ENCODE measurements around the gene CYB561D2.

DNA sequence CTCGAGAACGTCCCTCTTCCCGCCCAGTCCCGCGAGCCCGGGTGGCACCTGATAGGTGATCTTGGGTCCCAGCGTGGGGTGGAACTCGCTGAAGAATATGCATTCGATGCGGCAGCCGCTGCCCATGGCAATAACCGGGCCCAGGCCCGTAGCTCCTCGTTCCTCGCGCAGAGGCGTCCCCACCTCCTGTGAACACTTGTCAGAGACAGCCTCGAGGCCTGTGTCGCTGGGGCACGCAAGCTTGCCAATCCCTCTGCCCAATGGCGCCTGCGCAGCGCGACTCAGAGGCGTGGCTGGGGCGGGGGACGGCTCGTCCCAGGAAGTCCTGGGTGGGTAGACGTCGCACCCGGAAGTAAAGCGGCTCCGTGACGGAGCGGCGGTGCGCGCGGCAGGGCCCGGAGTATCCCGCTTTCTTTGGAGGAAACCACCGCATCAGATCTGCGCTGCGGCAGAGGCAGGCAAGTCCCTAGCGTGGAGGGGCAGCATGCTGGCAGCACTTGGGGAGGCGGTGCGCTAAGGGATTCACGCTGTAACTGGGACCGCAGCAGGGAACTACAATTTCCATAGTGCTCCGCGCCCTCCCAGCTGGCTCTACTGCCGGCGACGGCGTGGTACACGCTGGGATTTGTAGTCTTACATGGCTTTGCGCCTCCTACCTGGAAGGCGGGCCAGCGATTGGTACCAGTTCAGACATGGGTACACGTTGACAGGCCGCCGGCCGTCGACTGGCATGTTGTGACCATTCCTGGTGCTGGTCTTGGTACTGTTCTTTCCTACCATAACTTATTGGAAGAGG lies at the start of gene CYB561D2, which contains the start of gene NPRL2:
- TF ChIP-seq, protein P1, sequence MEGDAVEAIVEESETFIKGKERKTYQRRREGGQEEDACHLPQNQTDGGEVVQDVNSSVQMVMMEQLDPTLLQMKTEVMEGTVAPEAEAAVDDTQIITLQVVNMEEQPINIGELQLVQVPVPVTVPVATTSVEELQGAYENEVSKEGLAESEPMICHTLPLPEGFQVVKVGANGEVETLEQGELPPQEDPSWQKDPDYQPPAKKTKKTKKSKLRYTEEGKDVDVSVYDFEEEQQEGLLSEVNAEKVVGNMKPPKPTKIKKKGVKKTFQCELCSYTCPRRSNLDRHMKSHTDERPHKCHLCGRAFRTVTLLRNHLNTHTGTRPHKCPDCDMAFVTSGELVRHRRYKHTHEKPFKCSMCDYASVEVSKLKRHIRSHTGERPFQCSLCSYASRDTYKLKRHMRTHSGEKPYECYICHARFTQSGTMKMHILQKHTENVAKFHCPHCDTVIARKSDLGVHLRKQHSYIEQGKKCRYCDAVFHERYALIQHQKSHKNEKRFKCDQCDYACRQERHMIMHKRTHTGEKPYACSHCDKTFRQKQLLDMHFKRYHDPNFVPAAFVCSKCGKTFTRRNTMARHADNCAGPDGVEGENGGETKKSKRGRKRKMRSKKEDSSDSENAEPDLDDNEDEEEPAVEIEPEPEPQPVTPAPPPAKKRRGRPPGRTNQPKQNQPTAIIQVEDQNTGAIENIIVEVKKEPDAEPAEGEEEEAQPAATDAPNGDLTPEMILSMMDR (IDR thresholded peaks at IDR 0.05), result no peak
- TF ChIP-seq EZH2phosphoT487 (IDR thresholded peaks at IDR 0.05) (no peak), EZH2 (IDR thresholded peaks at IDR 0.05) (no peak)
